Endothelial cell of umbilical vein (primary cell): Measurements from ENCODE around the gene ZMIZ1. TPM values are rescaled to one million over a fixed set of nuclear protein-coding genes. Genes with fewer than 3 reads are reported as not detected.

Experiments used
- BruUV-seq: library from RNA; stranded (reverse); fragments of 400-500 nt; replicated peaks from 2 replicates; lab custom pipeline; 2021; lab: Mats Ljungman, UMichigan
- CTCF ChIA-PET: fragments of 300-600, 350-600 bp; sonication (Branson Sonifier 250); formaldehyde crosslinking; loops from one replicate; lab custom pipeline; 2021; ENCODE audit warnings: antibody characterized with exemption, inconsistent platforms; lab: Charles Lee
- POLR2A ChIA-PET: fragments of 300-600, 350-600 bp; sonication (Branson Sonifier 250); formaldehyde crosslinking; loops from one replicate; lab custom pipeline; 2021; ENCODE audit warnings: antibody characterized with exemption, inconsistent platforms; lab: Charles Lee
- DNase-seq: peaks from one replicate; pipeline ENCODE4 v3.0.0-alpha.2; 2011; ENCODE audit warnings: low read depth, low spot score
- FAIRE-seq: peaks from 2 replicates; lab custom pipeline; 2011; peaks lifted over from hg19 to GRCh38; lab: Jason Lieb, UNC
- H2AFZ ChIP-seq: 2 replicates; pipeline ENCODE4 v1.6.0; 2012; ENCODE audit warnings: low read depth, low read length, control low read depth, inconsistent platforms
- H3K27ac ChIP-seq: 2 replicates; pipeline ENCODE4 v1.5.1; 2011; ENCODE audit warnings: low read depth, mild to moderate bottlenecking, control low read depth, low read length, moderate library complexity; ENCODE audit not compliant: insufficient read depth
- H3K27me3 ChIP-seq, 2 experiments: 2 replicates each; pipeline versions ENCODE4 v1.6.0 to v1.6.1; 2011; ENCODE audit warnings: low read length in 2 of 2, mixed read lengths in 1 of 2; ENCODE audit not compliant: control insufficient read depth in 2 of 2, insufficient read depth in 2 of 2
- H3K36me3 ChIP-seq, 2 experiments: 2 replicates in 1 of 2; 3 replicates in 1 of 2; pipeline ENCODE4 v1.5.1; 2011; ENCODE audit warnings: low read length in 2 of 2, mild to moderate bottlenecking in 1 of 2, moderate library complexity in 1 of 2; ENCODE audit not compliant: control insufficient read depth in 2 of 2, insufficient read depth in 2 of 2; ENCODE audit errors: extremely low read depth in 1 of 2
- H3K4me1 ChIP-seq: 3 replicates; pipeline ENCODE4 v1.5.1; 2011; ENCODE audit warnings: mild to moderate bottlenecking, low read length; ENCODE audit not compliant: control insufficient read depth, insufficient read depth; ENCODE audit errors: extremely low read depth
- H3K4me2 ChIP-seq: 2 replicates; pipeline ENCODE4 v1.6.1; 2011; ENCODE audit warnings: low read length, control low read depth, mixed read lengths; ENCODE audit not compliant: insufficient read depth
- H3K4me3 ChIP-seq, 3 experiments: fragments of 200-600 bp in 1 of 3; sonication (generic), shearing (Covaris generic) in 1 of 3; replicated peaks in 1 of 3; 2 replicates each; pipeline ENCODE4 v1.5.1; 2011 to 2016; ENCODE audit warnings: control low read depth in 3 of 3, low read length in 3 of 3, mild to moderate bottlenecking in 2 of 3, inconsistent platforms in 1 of 3, low read depth in 1 of 3, moderate library complexity in 1 of 3; ENCODE audit not compliant: insufficient read depth in 1 of 3
- H3K79me2 ChIP-seq: 2 replicates; pipeline ENCODE4 v1.6.0; 2012; ENCODE audit warnings: low read length, inconsistent platforms; ENCODE audit not compliant: control insufficient read depth, insufficient read depth
- H3K9ac ChIP-seq: replicated peaks from 2 replicates; pipeline ENCODE3; 2011; ENCODE audit warnings: low read length, control low read depth; ENCODE audit not compliant: insufficient read depth; ENCODE audit errors: extremely low read depth
- H3K9me1 ChIP-seq: replicated peaks from 3 replicates; pipeline ENCODE4 v1.6.0; 2011; ENCODE audit warnings: mild to moderate bottlenecking, low read length; ENCODE audit not compliant: control insufficient read depth, insufficient read depth; ENCODE audit errors: extremely low read depth
- H3K9me3 ChIP-seq: replicated peaks from 2 replicates; pipeline ENCODE4 v1.5.1; 2012; ENCODE audit warnings: low read length, inconsistent platforms; ENCODE audit not compliant: control insufficient read depth, insufficient read depth
- H4K20me1 ChIP-seq: replicated peaks from 2 replicates; pipeline ENCODE3; 2011; ENCODE audit warnings: mild to moderate bottlenecking, low read length; ENCODE audit not compliant: control insufficient read depth, insufficient read depth; ENCODE audit errors: extremely low read depth
- EZH2 ChIP-seq: IDR thresholded peaks from 2 replicates; pipeline ENCODE4 v1.6.1; 2012; ENCODE audit warnings: borderline replicate concordance, low read depth, mild to moderate bottlenecking, moderate library complexity, low read length, inconsistent platforms; ENCODE audit not compliant: severe bottlenecking
- FOS ChIP-seq: IDR thresholded peaks from 2 replicates; pipeline ENCODE4 v1.6.1; 2011; ENCODE audit warnings: mild to moderate bottlenecking, low read length, moderate library complexity, borderline replicate concordance; ENCODE audit not compliant: insufficient read depth
- GATA2 ChIP-seq: IDR thresholded peaks from 2 replicates; pipeline ENCODE4 v1.7.0; 2011; ENCODE audit warnings: low read depth, mild to moderate bottlenecking, moderate library complexity, mixed read lengths, low read length; ENCODE audit not compliant: insufficient read length, insufficient read depth
- JUN ChIP-seq: IDR thresholded peaks from 2 replicates; pipeline ENCODE4 v1.6.1; 2011; ENCODE audit warnings: borderline replicate concordance, low read depth; ENCODE audit not compliant: insufficient read length, insufficient read depth
- MYC ChIP-seq: IDR thresholded peaks from one replicate; pipeline ENCODE4 v1.6.1; 2011; ENCODE audit warnings: mild to moderate bottlenecking, low read depth, low read length
- POLR2A ChIP-seq: IDR thresholded peaks from 2 replicates; pipeline ENCODE4 v1.6.1; 2012; ENCODE audit warnings: low read depth, mild to moderate bottlenecking, control low read depth, low read length
- dilution Hi-C: fragments of 300-500 bp; cut with MboI; formaldehyde crosslinking; loops from one replicate; pipeline ENCODE4 v1.15.0; 2019; ENCODE audit warnings: low sequenced_read_pairs; ENCODE audit not compliant: extremely low pct_ligation_motif_present
- intact Hi-C: fragments of 100-400 bp; cut with micrococcal nuclease; formaldehyde crosslinking; loops from one replicate; pipeline ENCODE4 v1.10.0; 2022
- polyA plus RNA-seq, 4 experiments: library from polyadenylated mRNA; depleted of rRNA in 3 of 4; stranded (reverse) in 3 of 4; unstranded in 1 of 4; fragments of >200 nt; gene quantifications; 2 replicates each; pipeline versions ENCODE4 v1.2.1 to v1.2.3, GENCODE V29; 2011 to 2012; ENCODE audit warnings: missing spikeins in 1 of 4
- total RNA-seq: library from RNA; stranded (reverse); gene quantifications from 2 replicates; pipeline ENCODE4 v1.2.3, GENCODE V29; 2021
- TF ChIP-seq, protein P1 (sequence below), 2 donors: IDR thresholded peaks; 1 replicate in 1 of 2; 2 replicates in 1 of 2; pipeline ENCODE4 v1.5.1; 2011; ENCODE audit warnings: low read length in 2 of 2, mild to moderate bottlenecking in 2 of 2, moderate library complexity in 2 of 2, control low read depth in 1 of 2, inconsistent platforms in 1 of 2, low read depth in 1 of 2; ENCODE audit not compliant: insufficient read depth in 1 of 2; ENCODE audit errors: extremely low read depth in 1 of 2

Gene ZMIZ1
- total and polyA plus RNA-seq, 2 donors (not counting 3 experiments of a cell fraction or from before 2014, with no cell fraction given) = 12.5 to 46.7 TPM

DNA sequence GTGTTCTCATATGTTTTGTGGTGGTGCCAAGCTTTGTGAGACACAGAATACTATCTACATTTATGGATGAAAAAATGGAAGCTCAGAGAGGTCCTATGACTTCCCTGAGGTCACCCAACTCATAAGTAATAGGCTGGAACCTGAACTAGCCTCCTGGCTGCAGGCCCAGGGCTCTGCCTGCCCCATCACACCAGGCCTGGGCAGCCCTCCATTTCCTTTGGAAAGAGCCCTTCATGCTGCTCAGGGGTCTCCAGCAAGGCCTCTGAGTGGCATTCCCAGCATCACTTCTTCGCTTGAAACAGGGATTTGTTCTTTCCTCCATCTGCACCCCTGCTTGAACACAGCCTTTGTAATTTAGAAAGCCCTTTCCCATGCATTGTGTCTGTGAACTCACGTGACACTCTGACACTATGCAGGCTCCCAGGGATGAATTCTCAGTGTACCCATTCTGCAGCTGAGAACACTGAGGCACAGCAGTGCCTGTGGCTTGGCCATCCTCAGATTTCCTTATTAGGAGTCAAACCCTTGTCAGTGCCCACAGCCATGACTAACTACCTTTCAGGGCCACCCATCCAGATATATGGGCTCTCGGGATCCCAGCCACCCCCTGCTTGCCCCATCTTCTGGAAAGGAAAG lies 150.7 kb downstream of the ZMIZ1 start:
- Histone ChIP-seq H3K79me2 (no peaks in the 10 kb centered on the region), H3K4me2 (no peak overlapping the region), H3K4me3 (no peak overlapping the region), H2AFZ (no peak overlapping the region), H3K9ac (no peak overlapping the region), H3K9me1 (no peaks in the 10 kb centered on the region), H3K27me3 (no peaks in the 10 kb centered on the region), H3K27ac (no peak overlapping the region), H3K36me3 (peaks cover 0 to 22% of the 10 kb centered on the region in 2 experiments), H3K9me3 (no peaks in the 10 kb centered on the region), H4K20me1 (no peaks in the 10 kb centered on the region), H3K4me1 (peaks cover 20% of the 10 kb centered on the region)
- intact Hi-C loops (no loop called here), dilution Hi-C loops (no loop called here)
- TF ChIP-seq JUN (no peak), MYC (no peak), EZH2 (no peak), POLR2A (no peak), GATA2 (no peak), FOS (no peak)
- TF ChIP-seq, protein P1, sequence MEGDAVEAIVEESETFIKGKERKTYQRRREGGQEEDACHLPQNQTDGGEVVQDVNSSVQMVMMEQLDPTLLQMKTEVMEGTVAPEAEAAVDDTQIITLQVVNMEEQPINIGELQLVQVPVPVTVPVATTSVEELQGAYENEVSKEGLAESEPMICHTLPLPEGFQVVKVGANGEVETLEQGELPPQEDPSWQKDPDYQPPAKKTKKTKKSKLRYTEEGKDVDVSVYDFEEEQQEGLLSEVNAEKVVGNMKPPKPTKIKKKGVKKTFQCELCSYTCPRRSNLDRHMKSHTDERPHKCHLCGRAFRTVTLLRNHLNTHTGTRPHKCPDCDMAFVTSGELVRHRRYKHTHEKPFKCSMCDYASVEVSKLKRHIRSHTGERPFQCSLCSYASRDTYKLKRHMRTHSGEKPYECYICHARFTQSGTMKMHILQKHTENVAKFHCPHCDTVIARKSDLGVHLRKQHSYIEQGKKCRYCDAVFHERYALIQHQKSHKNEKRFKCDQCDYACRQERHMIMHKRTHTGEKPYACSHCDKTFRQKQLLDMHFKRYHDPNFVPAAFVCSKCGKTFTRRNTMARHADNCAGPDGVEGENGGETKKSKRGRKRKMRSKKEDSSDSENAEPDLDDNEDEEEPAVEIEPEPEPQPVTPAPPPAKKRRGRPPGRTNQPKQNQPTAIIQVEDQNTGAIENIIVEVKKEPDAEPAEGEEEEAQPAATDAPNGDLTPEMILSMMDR (IDR thresholded peaks at IDR 0.05; ENCODE audit: extremely low read depth in 1 of 2, insufficient read depth in 1 of 2, low read depth in 1 of 2, low read length in 2 of 2) = no peak
- FAIRE-seq = no peak
- DNase-seq = no peak
- BruUV-seq = no TSS peak
- POLR2A ChIA-PET = no interaction called here
- CTCF ChIA-PET = interaction anchor here (1.0 kb wide), 1 partner anchor 16 kb away, joined by 5 read pairs; no protein-coding TSS in a partner anchor
